ENCODE measurements around the gene TMEM131L.

Gene TMEM131L

DNA sequence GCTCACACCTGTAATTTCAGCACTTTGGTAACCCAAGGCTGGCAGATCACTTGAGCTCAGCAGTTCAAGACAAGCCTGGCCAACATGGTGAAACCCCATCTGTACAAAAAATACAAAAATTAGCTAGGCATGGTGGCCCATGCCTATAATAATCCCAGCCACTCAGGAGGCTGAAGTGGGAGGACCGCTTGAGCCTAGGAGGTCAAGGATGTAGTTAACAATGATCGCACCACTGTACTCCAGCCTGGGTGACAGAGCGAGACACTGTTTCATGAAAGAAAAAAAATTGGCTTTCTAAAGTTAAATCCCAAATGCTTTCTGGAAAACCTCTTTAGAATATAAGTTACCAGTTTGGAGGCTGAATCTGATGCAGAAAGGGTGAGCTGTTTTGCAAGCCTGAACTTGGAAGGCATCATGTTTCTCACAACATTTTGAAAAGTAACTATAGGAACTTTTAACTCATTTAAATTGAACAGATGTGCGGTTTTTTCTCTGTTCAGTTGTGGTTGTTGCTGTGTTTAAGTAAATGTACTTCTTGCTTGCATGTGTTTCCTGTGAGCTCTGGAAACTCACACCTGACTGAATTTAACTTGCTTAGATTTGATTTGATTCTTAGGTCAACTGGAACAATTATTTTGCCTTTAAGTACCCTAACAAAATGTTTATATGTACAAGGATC is 39.8 kb upstream of the TMEM131L start:
- no peak overlapping the region for H2AK5ac ChIP-seq (ENCODE audit: low read length, severe bottlenecking)
- no peak overlapping the region for H2BK12ac ChIP-seq (ENCODE audit: low read length in 2 of 2)
- no peaks in the 10 kb centered on the region for H3K4me1 ChIP-seq (ENCODE audit: control insufficient read depth, insufficient read depth, low read depth, low read length)
- H3K14ac ChIP-seq (ENCODE audit: low read length in 2 of 2) = no peak overlapping the region
- no peak overlapping the region for H3K4me3 ChIP-seq (ENCODE audit: insufficient read depth in 1 of 2, low read depth in 1 of 2, low read length in 2 of 2)
- H3K4ac ChIP-seq (ENCODE audit: low read depth in 1 of 2, low read length in 2 of 2) = no peak overlapping the region
- H3K36me3 ChIP-seq (ENCODE audit: control insufficient read depth in 1 of 2, insufficient read depth in 2 of 2, low read depth in 1 of 2, low read length in 2 of 2) = no peaks in the 10 kb centered on the region
- H2BK120ac ChIP-seq (ENCODE audit: low read depth, low read length) = no peak overlapping the region
- no peaks in the 10 kb centered on the region for H3K79me1 ChIP-seq (replicated peaks; ENCODE audit: low read length, poor library complexity, severe bottlenecking)
- WGBS = 94% methylated on average over 3 of the region's 4 CpGs
- H3K23ac ChIP-seq (ENCODE audit: low read length in 2 of 2) = no peak overlapping the region
- H3K9me3 ChIP-seq (ENCODE audit: control insufficient read depth, low read length) = no peaks in the 10 kb centered on the region
- H4K91ac ChIP-seq (ENCODE audit: low read length) = no peak overlapping the region
- no peak overlapping the region for H3K27ac ChIP-seq (ENCODE audit: low read length, poor library complexity, severe bottlenecking)
- H4K8ac ChIP-seq (ENCODE audit: low read length) = no peak overlapping the region
- no peak overlapping the region for H2BK15ac ChIP-seq (ENCODE audit: low read depth, poor library complexity, severe bottlenecking)
- no peak for DNase-seq
- no peak overlapping the region for H2BK5ac ChIP-seq (ENCODE audit: low read depth, low read length, poor library complexity, severe bottlenecking)
- no peak overlapping the region for H3K9ac ChIP-seq (ENCODE audit: low read length)
- H3K18ac ChIP-seq (ENCODE audit: low read depth in 1 of 2, low read length in 2 of 2) = no peak overlapping the region
- peaks cover 0 to 3% of the 10 kb centered on the region in 2 experiments for H3K27me3 ChIP-seq (ENCODE audit: control insufficient read depth in 1 of 2, insufficient read depth in 1 of 2, low read length in 2 of 2)
- no peak overlapping the region for H3K4me2 ChIP-seq (ENCODE audit: low read length, poor library complexity, severe bottlenecking)
- no peak overlapping the region for H2AFZ ChIP-seq (ENCODE audit: low read depth, low read length)

- Histone ChIP-seq H2BK12ac (ENCODE audit: low read length in 2 of 2) (no peak overlapping the region), H3K9ac (ENCODE audit: low read length) (no peak overlapping the region), H3K27me3 (ENCODE audit: control insufficient read depth in 1 of 2, insufficient read depth in 1 of 2, low read length in 2 of 2) (peaks cover 0 to 3% of the 10 kb centered on the region in 2 experiments), H3K9me3 (ENCODE audit: control insufficient read depth, low read length) (no peaks in the 10 kb centered on the region), H2AK5ac (ENCODE audit: low read length, severe bottlenecking) (no peak overlapping the region), H2BK15ac (ENCODE audit: low read depth, poor library complexity, severe bottlenecking) (no peak overlapping the region), H3K4me3 (ENCODE audit: insufficient read depth in 1 of 2, low read depth in 1 of 2, low read length in 2 of 2) (no peak overlapping the region), H3K36me3 (ENCODE audit: control insufficient read depth in 1 of 2, insufficient read depth in 2 of 2, low read depth in 1 of 2, low read length in 2 of 2) (no peaks in the 10 kb centered on the region), H3K4ac (ENCODE audit: low read depth in 1 of 2, low read length in 2 of 2) (no peak overlapping the region), H3K79me1 (replicated peaks; ENCODE audit: low read length, poor library complexity, severe bottlenecking) (no peaks in the 10 kb centered on the region), H4K8ac (ENCODE audit: low read length) (no peak overlapping the region), H3K4me2 (ENCODE audit: low read length, poor library complexity, severe bottlenecking) (no peak overlapping the region), H3K4me1 (ENCODE audit: control insufficient read depth, insufficient read depth, low read depth, low read length) (no peaks in the 10 kb centered on the region), H2AFZ (ENCODE audit: low read depth, low read length) (no peak overlapping the region), H4K91ac (ENCODE audit: low read length) (no peak overlapping the region), H3K23ac (ENCODE audit: low read length in 2 of 2) (no peak overlapping the region), H2BK120ac (ENCODE audit: low read depth, low read length) (no peak overlapping the region), H3K18ac (ENCODE audit: low read depth in 1 of 2, low read length in 2 of 2) (no peak overlapping the region), H3K14ac (ENCODE audit: low read length in 2 of 2) (no peak overlapping the region), H2BK5ac (ENCODE audit: low read depth, low read length, poor library complexity, severe bottlenecking) (no peak overlapping the region), H3K27ac (ENCODE audit: low read length, poor library complexity, severe bottlenecking) (no peak overlapping the region)
- DNase-seq = no peak
- WGBS = 96% methylated on average over 3 of the region's 4 CpGs
Measured at GRCh38 chr4:153427363-153428071, 38.6 kb upstream of the TMEM131L start.

DNA sequence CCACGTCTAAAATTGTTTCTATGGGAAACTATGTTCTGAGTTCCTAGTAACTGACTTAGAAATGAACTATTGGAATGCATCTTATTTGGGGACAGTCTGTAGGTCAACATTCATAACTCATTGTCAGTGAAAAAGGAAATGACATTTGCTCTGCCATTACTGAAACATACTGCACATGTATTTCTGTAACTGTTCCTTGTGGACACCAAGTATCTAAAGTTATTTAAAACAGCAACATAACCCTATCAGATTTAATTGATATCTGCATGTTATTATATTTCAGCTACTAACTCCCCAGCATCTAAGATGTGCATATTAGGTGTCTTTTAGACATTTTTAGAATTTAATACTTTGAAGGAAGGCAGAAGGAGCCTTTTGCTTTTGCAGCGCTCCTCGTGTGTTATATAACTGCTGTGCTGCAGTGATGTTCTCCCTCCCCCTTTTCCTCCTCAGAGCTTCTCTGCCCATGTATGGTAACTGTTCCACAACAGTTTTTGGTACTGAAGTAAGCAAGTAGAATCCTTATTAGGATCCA is 37.2 kb upstream of the TMEM131L start:
- Histone ChIP-seq H4K91ac (ENCODE audit: low read length) (no peak overlapping the region), H4K8ac (ENCODE audit: low read length) (no peak overlapping the region), H2AK5ac (ENCODE audit: low read length, severe bottlenecking) (no peak overlapping the region), H2BK15ac (ENCODE audit: low read depth, poor library complexity, severe bottlenecking) (no peak overlapping the region), H3K9ac (ENCODE audit: low read length) (no peak overlapping the region), H2BK5ac (ENCODE audit: low read depth, low read length, poor library complexity, severe bottlenecking) (no peak overlapping the region), H3K9me3 (ENCODE audit: control insufficient read depth, low read length) (no peaks in the 10 kb centered on the region), H3K36me3 (ENCODE audit: control insufficient read depth in 1 of 2, insufficient read depth in 2 of 2, low read depth in 1 of 2, low read length in 2 of 2) (no peaks in the 10 kb centered on the region), H2AFZ (ENCODE audit: low read depth, low read length) (no peak overlapping the region), H3K27me3 (ENCODE audit: control insufficient read depth in 1 of 2, insufficient read depth in 1 of 2, low read length in 2 of 2) (peaks cover 0 to 3% of the 10 kb centered on the region in 2 experiments), H3K4me3 (ENCODE audit: insufficient read depth in 1 of 2, low read depth in 1 of 2, low read length in 2 of 2) (no peak overlapping the region), H3K23ac (ENCODE audit: low read length in 2 of 2) (no peak overlapping the region), H3K14ac (ENCODE audit: low read length in 2 of 2) (no peak overlapping the region), H3K4me2 (ENCODE audit: low read length, poor library complexity, severe bottlenecking) (no peak overlapping the region), H3K79me1 (replicated peaks; ENCODE audit: low read length, poor library complexity, severe bottlenecking) (no peaks in the 10 kb centered on the region), H2BK120ac (ENCODE audit: low read depth, low read length) (no peak overlapping the region), H3K4me1 (ENCODE audit: control insufficient read depth, insufficient read depth, low read depth, low read length) (no peaks in the 10 kb centered on the region), H3K4ac (ENCODE audit: low read depth in 1 of 2, low read length in 2 of 2) (no peak overlapping the region), H2BK12ac (ENCODE audit: low read length in 2 of 2) (no peak overlapping the region), H3K27ac (ENCODE audit: low read length, poor library complexity, severe bottlenecking) (no peak overlapping the region), H3K18ac (ENCODE audit: low read depth in 1 of 2, low read length in 2 of 2) (no peak overlapping the region)
- DNase-seq = no peak
- no CpG with 5 or more reads among the region's 3 CpGs for WGBS

DNA sequence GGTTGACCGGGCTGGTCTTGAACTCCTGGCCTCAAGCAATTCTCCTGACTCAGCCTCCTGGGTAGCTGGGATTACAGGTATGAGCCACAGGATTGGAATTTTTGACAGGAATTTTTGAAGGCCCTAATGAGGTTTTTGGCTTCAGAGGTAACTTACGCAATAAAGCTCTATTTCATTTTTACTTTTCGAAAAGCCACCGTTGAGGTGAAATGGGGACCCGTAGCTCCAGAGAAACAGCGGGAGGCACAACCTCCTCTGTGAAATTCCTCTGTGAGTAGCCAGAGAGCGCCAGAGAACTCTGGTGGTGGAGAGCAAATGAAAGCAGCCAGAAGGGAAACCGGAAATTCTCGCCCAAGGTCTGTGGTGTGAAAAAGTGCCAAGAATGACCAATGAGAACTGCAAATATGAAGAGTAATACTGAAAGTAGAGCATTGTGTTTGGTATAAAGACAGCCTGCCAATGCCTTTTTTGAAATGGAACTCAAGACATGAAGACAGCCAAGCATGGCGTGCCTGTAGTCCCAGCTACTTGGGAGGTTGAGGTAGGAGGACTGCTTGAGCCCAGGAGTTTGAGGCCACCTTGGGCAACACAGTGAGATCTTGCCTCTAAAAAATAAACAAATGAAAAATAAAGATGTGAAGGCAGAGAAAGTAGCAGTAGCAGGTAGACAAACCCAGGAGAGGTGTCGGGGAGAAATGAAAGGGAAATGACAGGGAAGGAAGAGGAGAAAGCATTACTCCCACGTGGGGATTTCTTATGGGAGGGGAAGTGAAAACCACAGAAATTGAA is 33.0 kb upstream of the TMEM131L start:
- Histone ChIP-seq H2BK15ac (ENCODE audit: low read depth, poor library complexity, severe bottlenecking) (no peak overlapping the region), H3K18ac (ENCODE audit: low read depth in 1 of 2, low read length in 2 of 2) (no peak overlapping the region), H3K4ac (ENCODE audit: low read depth in 1 of 2, low read length in 2 of 2) (no peak overlapping the region), H3K9me3 (ENCODE audit: control insufficient read depth, low read length) (no peaks in the 10 kb centered on the region), H3K23ac (ENCODE audit: low read length in 2 of 2) (no peak overlapping the region), H3K79me1 (replicated peaks; ENCODE audit: low read length, poor library complexity, severe bottlenecking) (no peaks in the 10 kb centered on the region), H3K4me3 (ENCODE audit: insufficient read depth in 1 of 2, low read depth in 1 of 2, low read length in 2 of 2) (no peak overlapping the region), H4K8ac (ENCODE audit: low read length) (peak overlapping the region; percentile 71), H2BK12ac (ENCODE audit: low read length in 2 of 2) (no peak overlapping the region), H2BK5ac (ENCODE audit: low read depth, low read length, poor library complexity, severe bottlenecking) (no peak overlapping the region), H3K27me3 (ENCODE audit: control insufficient read depth in 1 of 2, insufficient read depth in 1 of 2, low read length in 2 of 2) (peaks cover 0 to 3% of the 10 kb centered on the region in 2 experiments), H3K9ac (ENCODE audit: low read length) (no peak overlapping the region), H2AFZ (ENCODE audit: low read depth, low read length) (no peak overlapping the region), H4K91ac (ENCODE audit: low read length) (no peak overlapping the region), H3K14ac (ENCODE audit: low read length in 2 of 2) (no peak overlapping the region), H3K4me1 (ENCODE audit: control insufficient read depth, insufficient read depth, low read depth, low read length) (no peaks in the 10 kb centered on the region), H3K4me2 (ENCODE audit: low read length, poor library complexity, severe bottlenecking) (no peak overlapping the region), H2BK120ac (ENCODE audit: low read depth, low read length) (no peak overlapping the region), H3K27ac (ENCODE audit: low read length, poor library complexity, severe bottlenecking) (no peak overlapping the region), H3K36me3 (ENCODE audit: control insufficient read depth in 1 of 2, insufficient read depth in 2 of 2, low read depth in 1 of 2, low read length in 2 of 2) (no peaks in the 10 kb centered on the region), H2AK5ac (ENCODE audit: low read length, severe bottlenecking) (no peak overlapping the region)
- WGBS = 84% methylated on average over 11 of the region's 12 CpGs
- peak; percentile 48 for DNase-seq
